Trophoblast cell (in vitro differentiated cells and primary cell): ENCODE measurements around the gene THRB.

ENCODE experiments used
- DNase-seq, 2 donors: peaks; one replicate each; pipeline ENCODE4 v3.0.0-alpha.2; 2016
- H2AFZ ChIP-seq: 2 replicates; pipeline ENCODE4 v1.6.1; 2013; ENCODE audit warnings: low read length, moderate library complexity, mild to moderate bottlenecking; ENCODE audit not compliant: insufficient read depth, poor library complexity
- H2AK5ac ChIP-seq: 2 replicates; pipeline ENCODE4 v1.6.1; 2013; ENCODE audit warnings: mild to moderate bottlenecking, low read length
- H2BK120ac ChIP-seq: 2 replicates; pipeline ENCODE4 v1.6.1; 2013; ENCODE audit warnings: low read length, mild to moderate bottlenecking, moderate library complexity; ENCODE audit not compliant: insufficient read depth, poor library complexity
- H2BK12ac ChIP-seq: 2 replicates; pipeline ENCODE4 v1.6.1; 2013; ENCODE audit warnings: mild to moderate bottlenecking, low read length, moderate library complexity
- H2BK5ac ChIP-seq: 2 replicates; pipeline ENCODE4 v1.6.1; 2013; ENCODE audit warnings: low read length, low read depth, moderate library complexity, mild to moderate bottlenecking; ENCODE audit not compliant: poor library complexity
- H3K14ac ChIP-seq: 2 replicates; pipeline ENCODE4 v1.6.1; 2013; ENCODE audit warnings: mild to moderate bottlenecking, low read length
- H3K18ac ChIP-seq: 2 replicates; pipeline ENCODE4 v1.6.1; 2013; ENCODE audit warnings: mild to moderate bottlenecking, low read length
- H3K23ac ChIP-seq: 2 replicates; pipeline ENCODE4 v1.6.1; 2013; ENCODE audit warnings: low read length
- H3K27ac ChIP-seq: 2 replicates; pipeline ENCODE4 v1.5.1; 2013; ENCODE audit warnings: low read depth, mild to moderate bottlenecking, inconsistent platforms, low read length, moderate library complexity
- H3K27me3 ChIP-seq: 2 replicates; pipeline ENCODE4 v1.6.1; 2013; ENCODE audit warnings: inconsistent platforms, mild to moderate bottlenecking, low read length, moderate library complexity; ENCODE audit not compliant: insufficient read depth
- H3K36me3 ChIP-seq, 2 experiments: 1 replicate in 1 of 2; 2 replicates in 1 of 2; pipeline ENCODE4 v1.6.1; 2013; ENCODE audit warnings: low read length in 2 of 2, mild to moderate bottlenecking in 2 of 2, moderate library complexity in 1 of 2; ENCODE audit not compliant: insufficient read depth in 2 of 2, control insufficient read depth in 1 of 2
- H3K4ac ChIP-seq: 2 replicates; pipeline ENCODE4 v1.6.1; 2013; ENCODE audit warnings: low read depth, mild to moderate bottlenecking, low read length, moderate library complexity
- H3K4me1 ChIP-seq, 2 experiments: 1 replicate in 1 of 2; 2 replicates in 1 of 2; pipeline ENCODE4 v1.6.1; 2013; ENCODE audit warnings: low read length in 2 of 2, mild to moderate bottlenecking in 2 of 2, moderate library complexity in 1 of 2; ENCODE audit not compliant: insufficient read depth in 2 of 2, control insufficient read depth in 1 of 2
- H3K4me2 ChIP-seq: 2 replicates; pipeline ENCODE4 v1.6.1; 2013; ENCODE audit warnings: inconsistent platforms, mild to moderate bottlenecking, low read length, moderate library complexity
- H3K4me3 ChIP-seq: 2 replicates; pipeline ENCODE4 v1.5.1; 2013; ENCODE audit warnings: mild to moderate bottlenecking, low read depth, low read length, inconsistent platforms
- H3K79me1 ChIP-seq: one replicate; pipeline ENCODE4 v1.6.1; 2013; ENCODE audit warnings: low read length
- H3K79me2 ChIP-seq: 2 replicates; pipeline ENCODE4 v1.6.1; 2013; ENCODE audit warnings: low read length, mild to moderate bottlenecking; ENCODE audit not compliant: control insufficient read depth, insufficient read depth, poor library complexity
- H3K9ac ChIP-seq: 2 replicates; pipeline ENCODE4 v1.6.1; 2013; ENCODE audit warnings: mild to moderate bottlenecking, low read length
- H3K9me3 ChIP-seq: 2 replicates; pipeline ENCODE4 v1.6.1; 2013; ENCODE audit warnings: low read depth, mild to moderate bottlenecking, control low read depth, inconsistent platforms, low read length; ENCODE audit not compliant: insufficient read depth
- H4K12ac ChIP-seq: 2 replicates; pipeline ENCODE4 v1.6.1; 2013; ENCODE audit warnings: low read depth, mild to moderate bottlenecking, low read length, moderate library complexity
- H4K8ac ChIP-seq: 2 replicates; pipeline ENCODE4 v1.6.1; 2013; ENCODE audit warnings: low read depth, mild to moderate bottlenecking, low read length, moderate library complexity
- H4K91ac ChIP-seq: one replicate; pipeline ENCODE4 v1.6.1; 2013; ENCODE audit warnings: low read depth, mild to moderate bottlenecking, low read length, moderate library complexity
- WGBS: extraction: QIAGEN DNeasy Blood & Tissue Kit; methylation state at CpG from one replicate; pipeline ENCODE4 v1.1.7; 2013; ENCODE audit warnings: missing lambda C conversion rate; ENCODE audit not compliant: insufficient read length, insufficient coverage; ENCODE audit errors: extremely low coverage; 5-methylcytosine and 5-hydroxymethylcytosine counted together

Gene THRB

DNA sequence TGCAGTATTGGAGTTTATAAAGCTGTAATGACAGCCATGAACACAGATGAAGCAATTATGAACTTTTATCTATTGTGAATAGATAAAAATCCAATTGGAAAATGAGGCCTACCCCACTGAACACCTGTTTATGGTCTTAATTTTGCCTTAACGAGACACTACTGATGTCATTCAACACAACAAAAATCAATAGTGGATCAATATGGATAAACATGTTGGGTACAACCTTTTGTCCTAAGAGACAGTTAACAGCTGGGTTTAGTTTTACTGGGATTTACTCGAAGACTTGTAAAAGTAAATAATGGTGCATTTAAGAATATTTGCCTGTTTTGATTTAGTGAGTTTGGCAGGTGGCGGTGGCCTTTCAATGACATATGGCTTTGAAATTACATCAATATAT is 331.7 kb downstream of the THRB start:
- Histone ChIP-seq H3K27me3 (no peaks in the 10 kb centered on the region), H4K12ac (no peak overlapping the region)

DNA sequence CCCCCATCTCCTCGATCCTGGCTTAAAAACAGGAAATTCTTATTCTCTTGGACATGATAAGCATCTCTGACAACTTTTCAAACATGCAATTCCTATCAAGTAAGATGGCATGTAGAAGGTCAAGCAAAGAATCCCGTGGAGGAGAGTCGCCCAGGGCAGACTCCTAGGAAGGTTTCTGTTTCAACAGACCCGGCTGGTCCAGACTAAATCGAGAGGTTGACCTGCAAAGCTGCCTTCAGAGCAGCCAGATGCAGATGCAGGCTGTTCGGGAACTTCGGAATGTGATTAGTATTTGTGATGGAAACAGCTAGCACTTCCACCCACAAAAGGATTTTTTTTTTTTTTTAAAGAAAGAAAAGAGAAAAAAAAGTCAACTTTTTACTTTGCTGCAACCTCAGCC is 332.8 kb downstream of the THRB start:
- H4K8ac ChIP-seq, result no peak overlapping the region
- H2AFZ ChIP-seq, result no peak overlapping the region
- H2BK5ac ChIP-seq, result peak overlapping the region; percentile 98
- peaks cover 23% of the 10 kb centered on the region for H3K79me1 ChIP-seq
- H2BK120ac ChIP-seq, result no peak overlapping the region
- H4K91ac ChIP-seq, result no peak overlapping the region
- H2AK5ac ChIP-seq, result no peak overlapping the region
- H3K4ac ChIP-seq, result no peak overlapping the region
- no peaks in the 10 kb centered on the region for H3K27me3 ChIP-seq
- peaks cover 2 to 3% of the 10 kb centered on the region in 2 experiments for H3K36me3 ChIP-seq
- H3K9me3 ChIP-seq, result no peaks in the 10 kb centered on the region
- no peak overlapping the region for H3K18ac ChIP-seq
- H3K4me2 ChIP-seq, result peak overlapping the region; percentile 42
- H3K4me1 ChIP-seq, result peaks cover 11 to 15% of the 10 kb centered on the region in 2 experiments
- H3K23ac ChIP-seq, result no peak overlapping the region
- peak; percentile 83 to 87 for DNase-seq
- WGBS, result no CpG with 5 or more reads among the region's 7 CpGs
- peak overlapping the region; percentile 96 for H3K27ac ChIP-seq
- no peak overlapping the region for H2BK12ac ChIP-seq
- no peak overlapping the region for H3K9ac ChIP-seq
- H3K4me3 ChIP-seq, result no peak overlapping the region
- peaks cover 2% of the 10 kb centered on the region for H3K79me2 ChIP-seq
- H3K14ac ChIP-seq, result no peak overlapping the region
- H4K12ac ChIP-seq, result no peak overlapping the region

More for the DNA sequence above, 331.7 kb downstream of the THRB start:
- H3K18ac ChIP-seq, result no peak overlapping the region
- H4K8ac ChIP-seq, result no peak overlapping the region
- H3K4me3 ChIP-seq, result no peak overlapping the region
- peak overlapping the region; percentile 49 for H3K27ac ChIP-seq
- no peaks in the 10 kb centered on the region for H3K9me3 ChIP-seq
- H3K23ac ChIP-seq, result no peak overlapping the region
- peaks cover 18% of the 10 kb centered on the region for H3K79me1 ChIP-seq
- no peak overlapping the region for H3K9ac ChIP-seq
- no peak for DNase-seq
- no CpG with 5 or more reads among the region's 3 CpGs for WGBS
- H2AK5ac ChIP-seq, result no peak overlapping the region
- no peak overlapping the region for H2BK5ac ChIP-seq
- no peak overlapping the region for H2AFZ ChIP-seq
- H2BK120ac ChIP-seq, result no peak overlapping the region
- H3K4me1 ChIP-seq, result peaks cover 7 to 12% of the 10 kb centered on the region in 2 experiments
- H3K14ac ChIP-seq, result no peak overlapping the region
- H2BK12ac ChIP-seq, result no peak overlapping the region
- no peak overlapping the region for H3K4me2 ChIP-seq
- H4K91ac ChIP-seq, result no peak overlapping the region
- H3K4ac ChIP-seq, result no peak overlapping the region
- H3K36me3 ChIP-seq, result peaks cover 0 to 3% of the 10 kb centered on the region in 2 experiments
- H3K79me2 ChIP-seq, result no peaks in the 10 kb centered on the region

DNA sequence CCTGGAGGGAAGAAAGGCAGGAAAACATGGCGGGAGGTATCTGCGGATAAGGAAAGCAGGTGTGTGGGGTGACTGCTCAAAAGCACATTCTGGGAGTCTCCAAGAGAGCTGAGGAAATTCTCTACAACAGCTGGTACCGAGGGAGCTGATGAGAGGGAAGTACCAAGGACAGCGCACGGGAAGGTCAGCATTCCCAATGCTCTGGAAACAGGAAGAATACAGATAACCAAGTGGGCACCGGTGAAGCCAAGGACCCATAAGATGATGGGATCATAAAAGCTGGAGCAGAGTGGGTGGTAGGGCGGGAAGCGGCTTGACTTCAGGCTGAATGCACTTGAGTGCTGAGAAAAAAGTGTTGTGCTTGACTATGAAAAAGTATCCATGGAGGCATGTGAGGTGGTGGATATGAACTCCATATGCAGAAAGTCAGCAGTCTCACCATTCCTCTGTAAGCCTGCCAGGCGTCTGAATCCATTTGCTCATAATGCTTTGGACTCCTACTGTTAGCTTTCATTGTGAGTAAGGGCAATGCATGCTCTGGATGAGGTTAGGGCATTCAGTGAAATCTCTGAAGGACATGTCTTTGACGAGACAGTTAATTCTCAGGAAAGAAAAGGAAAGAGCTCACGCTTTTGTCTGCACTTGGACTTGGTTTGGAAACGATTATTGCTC is 334.1 kb downstream of the THRB start:
- Histone ChIP-seq H3K79me1 (peaks cover 25% of the 10 kb centered on the region), H3K9ac (no peak overlapping the region), H2BK5ac (peak overlapping the region; percentile 61), H3K79me2 (peaks cover 2% of the 10 kb centered on the region), H2BK120ac (peak overlapping the region; percentile 68), H3K4me3 (no peak overlapping the region), H2BK12ac (peak overlapping the region; percentile 3), H3K9me3 (no peaks in the 10 kb centered on the region), H3K4me2 (no peak overlapping the region), H3K23ac (no peak overlapping the region), H3K27ac (peak overlapping the region; percentile 93), H4K12ac (no peak overlapping the region), H3K4me1 (peaks cover 11 to 17% of the 10 kb centered on the region in 2 experiments), H3K27me3 (no peaks in the 10 kb centered on the region), H4K91ac (peak overlapping the region; percentile 69), H4K8ac (no peak overlapping the region), H3K4ac (peak overlapping the region; percentile 36), H3K14ac (peak overlapping the region; percentile 58), H3K18ac (peak overlapping the region; percentile 84), H2AK5ac (peak overlapping the region; percentile 77), H3K36me3 (peaks cover 2 to 3% of the 10 kb centered on the region in 2 experiments), H2AFZ (no peak overlapping the region)
- peak in 1 of 2 donors; percentile 22 for DNase-seq
- no CpG with 5 or more reads among the region's 12 CpGs for WGBS

DNA sequence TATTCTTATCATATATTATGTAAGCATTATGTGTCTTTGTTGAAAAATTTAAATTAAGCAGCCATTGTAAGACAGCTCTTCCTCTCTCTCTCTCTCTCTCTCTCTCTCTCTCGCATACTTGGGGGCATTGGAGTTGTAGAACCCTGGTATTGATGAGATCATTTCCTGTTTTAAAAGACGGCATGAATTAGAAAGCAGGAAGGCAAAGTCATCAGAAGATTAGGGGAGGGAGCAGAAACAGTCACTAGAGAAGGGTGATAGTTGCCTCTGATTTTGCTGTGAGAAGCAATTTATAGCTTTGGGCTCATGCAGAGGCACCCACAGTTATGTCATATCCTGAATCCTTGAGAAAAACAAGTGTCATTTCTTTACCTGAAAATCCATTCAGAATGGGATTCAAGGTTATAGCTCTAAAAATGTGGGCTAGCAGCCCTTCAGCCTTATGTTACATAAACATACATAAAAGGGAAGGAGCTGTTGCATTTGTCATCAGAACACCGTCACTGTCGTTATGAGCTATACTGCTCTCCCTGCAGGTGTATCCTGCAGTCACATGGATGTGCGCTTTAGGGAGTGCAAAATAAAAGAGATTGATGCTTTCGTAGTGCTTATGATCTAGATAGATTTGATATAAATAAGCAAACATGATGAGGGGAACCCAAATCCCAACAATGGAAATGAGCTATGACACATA is 335.7 kb downstream of the THRB start:
- H3K79me1 ChIP-seq, result peaks cover 24% of the 10 kb centered on the region
- WGBS, result no CpG with 5 or more reads among the region's 6 CpGs

More for the DNA sequence above, 335.7 kb downstream of the THRB start:
- H3K27ac ChIP-seq, result no peak overlapping the region
- no peak overlapping the region for H3K4ac ChIP-seq
- DNase-seq, result no peak
- no peak overlapping the region for H4K8ac ChIP-seq
- peaks cover 2 to 3% of the 10 kb centered on the region in 2 experiments for H3K36me3 ChIP-seq
- H2BK12ac ChIP-seq, result no peak overlapping the region
- no peaks in the 10 kb centered on the region for H3K9me3 ChIP-seq
- no peak overlapping the region for H3K4me3 ChIP-seq
- peaks cover 2% of the 10 kb centered on the region for H3K79me2 ChIP-seq
- H3K4me1 ChIP-seq, result peaks cover 13 to 15% of the 10 kb centered on the region in 2 experiments
- no peak overlapping the region for H3K18ac ChIP-seq
- no peak overlapping the region for H3K14ac ChIP-seq
- no peak overlapping the region for H2AFZ ChIP-seq
- no peak overlapping the region for H2BK120ac ChIP-seq
- no peak overlapping the region for H3K4me2 ChIP-seq
- H4K12ac ChIP-seq, result no peak overlapping the region
- H2BK5ac ChIP-seq, result no peak overlapping the region
- no peak overlapping the region for H3K23ac ChIP-seq
- peak overlapping the region; percentile 35 for H4K91ac ChIP-seq
- H2AK5ac ChIP-seq, result no peak overlapping the region
- H3K9ac ChIP-seq, result no peak overlapping the region
- H3K27me3 ChIP-seq, result no peaks in the 10 kb centered on the region
